T47D (cell line): Measurements from ENCODE around the gene RPA3.
A peak's percentile ranks its signal among the peaks of the same experiment; 100 is the strongest.

Experiments
- DNase-seq, 2 experiments: peaks; one replicate each; pipeline versions ENCODE4 v3.0.0 to v3.0.0-alpha.2; 2011 to 2012; ENCODE audit warnings: low read depth in 1 of 2, low spot score in 1 of 2
- JUND ChIP-seq: IDR thresholded peaks from 2 replicates; pipeline ENCODE4 v1.6.1; 2012; ENCODE audit warnings: low read depth
- in situ Hi-C: cut with HindIII; loops from 2 replicates; pipeline ENCODE4 v1.10.0; 2016; ENCODE audit warnings: low sequenced_read_pairs, low pct_unique_long_range_greater_than_20kb

The RPA3 gene

GRCh38 chr7:7719236-7719635 is 829 bp upstream of the RPA3 start:
- no peak for TF ChIP-seq JUND
- peak in 1 of 2 experiments; percentile 17 for DNase-seq
- in situ Hi-C loops = no loop called here

- no peak for DNase-seq
- in situ Hi-C loops = no loop called here
Measured at GRCh38 chr7:7713730-7714129, 4.7 kb downstream of the RPA3 start.

GRCh38 chr7:7710469-7710868 is 7.9 kb downstream of the RPA3 start:
- DNase-seq = no peak
- TF ChIP-seq JUND = no peak
- in situ Hi-C loops = no loop called here

More at GRCh38 chr7:7713730-7714129, 4.7 kb downstream of the RPA3 start:
- no peak for TF ChIP-seq JUND

- no peak for DNase-seq
- in situ Hi-C loops = no loop called here
- no peak for TF ChIP-seq JUND
Measured at GRCh38 chr7:7709291-7709690, 9.1 kb downstream of the RPA3 start.

GRCh38 chr7:7707806-7708205 is 10.6 kb downstream of the RPA3 start:
- no peak for TF ChIP-seq JUND
- in situ Hi-C loops = no loop called here
- DNase-seq = peak in 1 of 2 experiments; percentile 27

GRCh38 chr7:7707246-7707645 is 11.2 kb downstream of the RPA3 start:
- no peak for TF ChIP-seq JUND
- in situ Hi-C loops = no loop called here
- DNase-seq = no peak

GRCh38 chr7:7706556-7707172 is 11.7 kb downstream of the RPA3 start:
- no peak for TF ChIP-seq JUND
- DNase-seq = no peak
- in situ Hi-C loops = no loop called here

- DNase-seq = no peak
- no peak for TF ChIP-seq JUND
- in situ Hi-C loops = no loop called here
Measured at GRCh38 chr7:7706101-7706511, 12.3 kb downstream of the RPA3 start.

- in situ Hi-C loops = no loop called here
- TF ChIP-seq JUND = no peak
- no peak for DNase-seq
Measured at GRCh38 chr7:7705318-7705717, 13.1 kb downstream of the RPA3 start.

GRCh38 chr7:7704867-7705266 is 13.5 kb downstream of the RPA3 start:
- in situ Hi-C loops = no loop called here
- DNase-seq = no peak
- TF ChIP-seq JUND = no peak

GRCh38 chr7:7703427-7703826 is 15.0 kb downstream of the RPA3 start:
- in situ Hi-C loops = no loop called here
- DNase-seq = no peak
- TF ChIP-seq JUND = no peak

GRCh38 chr7:7702826-7703225 is 15.6 kb downstream of the RPA3 start:
- in situ Hi-C loops = no loop called here
- TF ChIP-seq JUND = no peak
- DNase-seq = no peak

GRCh38 chr7:7701527-7701926 is 16.9 kb downstream of the RPA3 start:
- no peak for DNase-seq
- no peak for TF ChIP-seq JUND
- in situ Hi-C loops = no loop called here

- in situ Hi-C loops = no loop called here
- DNase-seq = no peak
- TF ChIP-seq JUND = no peak
Measured at GRCh38 chr7:7699970-7700369, 18.4 kb downstream of the RPA3 start.
